Activated T-cell treated with anti-CD3 and anti-CD28 coated beads, Interleukin-2, amount 50 U/mL, for 4 hours (primary cell): Measurements from ENCODE around the gene MICALL1. TPM values are rescaled to one million over a fixed set of nuclear protein-coding genes. Genes with fewer than 3 reads are reported as not detected.

ENCODE experiments used
- ATAC-seq, 2 donors: fragments of 200-7000 bp; cut with Tn5 transposase; one replicate each; pipeline ENCODE4 v1.10.0; 2021
- DNase-seq: peaks from one replicate; pipeline ENCODE4 v3.0.0-alpha.2; 2020
- H3K27me3 Mint-ChIP-seq: one replicate; pipeline ENCODE4 v1.8.0; 2021; ENCODE audit warnings: low read depth, mixed read lengths
- H3K36me3 Mint-ChIP-seq: one replicate; pipeline ENCODE4 v1.8.0; 2022; ENCODE audit warnings: mixed read lengths; ENCODE audit not compliant: insufficient read depth
- H3K4me1 Mint-ChIP-seq: one replicate; pipeline ENCODE4 v1.8.0; 2021; ENCODE audit warnings: low read depth, mixed read lengths
- H3K4me3 Mint-ChIP-seq: one replicate; pipeline ENCODE4 v1.8.0; 2021; ENCODE audit warnings: mild to moderate bottlenecking, moderate library complexity, mixed read lengths
- H3K9me3 Mint-ChIP-seq: one replicate; pipeline ENCODE4 v1.8.0; 2021; ENCODE audit warnings: mixed read lengths
- total RNA-seq, 3 donors: library from RNA; stranded (reverse); gene quantifications; one replicate each; pipeline ENCODE4 v1.2.1, GENCODE V29; 2021

The MICALL1 gene
- total RNA-seq, 3 donors from 2014 or later: 16.0 to 16.2 (median 16.0) TPM

DNA sequence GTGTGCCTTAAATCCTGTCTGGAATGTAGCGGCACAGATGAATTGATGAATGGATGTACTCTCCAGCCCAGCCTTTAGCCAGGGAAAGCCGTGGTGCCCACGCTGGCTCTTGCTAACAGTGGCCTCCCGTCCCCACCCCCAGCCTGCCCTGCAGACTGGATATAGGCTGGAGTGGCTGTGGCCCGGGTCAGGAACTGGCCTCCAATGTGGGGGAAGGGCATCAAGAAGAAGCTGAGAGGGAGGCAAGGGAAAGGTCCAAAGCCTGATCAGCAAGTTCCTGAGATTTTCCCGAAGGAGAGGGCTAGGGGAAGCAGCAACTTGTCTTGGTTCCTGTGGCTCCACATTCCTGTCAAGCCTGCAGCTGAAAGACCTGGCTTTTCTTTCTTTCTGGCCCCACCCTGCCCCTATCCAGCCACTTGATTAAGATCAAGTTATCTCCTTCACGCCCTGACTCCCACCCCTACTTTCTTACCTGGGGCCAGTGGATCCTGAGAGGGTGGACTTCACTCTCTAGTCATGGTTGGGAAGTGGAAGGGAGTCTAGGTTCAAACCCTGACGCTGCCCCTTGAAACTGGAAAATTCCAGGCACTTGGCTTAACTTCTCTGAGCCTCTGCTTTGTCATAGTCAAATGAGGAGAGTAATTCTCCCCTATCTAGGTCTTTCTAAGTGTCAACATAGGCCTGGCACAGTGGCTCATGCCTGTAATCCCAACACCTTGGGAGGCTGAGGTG is 11.0 kb upstream of the MICALL1 start:
- Mint-ChIP-seq H3K9me3 (no peaks in the 10 kb centered on the region), H3K27me3 (no peaks in the 10 kb centered on the region), H3K4me3 (no peak overlapping the region), H3K36me3 (peaks cover 5% of the 10 kb centered on the region), H3K4me1 (peaks cover 18% of the 10 kb centered on the region)
- DNase-seq (no peak), ATAC-seq (no peak)

- H3K9me3 Mint-ChIP-seq: no peaks in the 10 kb centered on the region
- no peaks in the 10 kb centered on the region for H3K27me3 Mint-ChIP-seq
- no peak overlapping the region for H3K4me3 Mint-ChIP-seq
- ATAC-seq (peak; percentile 78 to 83), DNase-seq (no peak)
- peaks cover 18% of the 10 kb centered on the region for H3K4me1 Mint-ChIP-seq
- peaks cover 5% of the 10 kb centered on the region for H3K36me3 Mint-ChIP-seq
These were observed 9.9 kb upstream of the MICALL1 start for GRCh38 chr22:37896181-37896592.

DNA sequence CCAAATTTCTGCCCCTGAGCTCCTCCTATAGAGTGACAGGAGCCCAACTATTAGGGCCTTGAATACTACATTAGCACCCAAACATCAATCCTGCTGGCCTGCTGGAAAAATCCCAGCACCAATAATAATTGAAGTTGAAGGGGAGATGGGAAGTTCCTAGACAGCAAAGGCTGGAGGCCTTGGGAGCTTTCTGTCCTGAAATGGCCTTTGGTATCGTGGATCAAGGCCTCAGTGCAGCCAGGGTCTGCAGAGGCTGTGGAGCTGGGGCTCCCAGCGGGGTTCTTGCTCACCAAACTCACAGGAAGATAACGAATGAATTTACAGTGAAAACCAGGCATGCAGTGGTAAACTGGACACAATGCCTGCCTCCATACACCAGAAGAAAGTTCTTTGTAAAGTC is 9.2 kb upstream of the MICALL1 start:
- Mint-ChIP-seq H3K9me3 (no peaks in the 10 kb centered on the region), H3K4me1 (peaks cover 18% of the 10 kb centered on the region), H3K27me3 (no peaks in the 10 kb centered on the region), H3K4me3 (no peak overlapping the region), H3K36me3 (peaks cover 1% of the 10 kb centered on the region)
- DNase-seq (no peak), ATAC-seq (no peak)

DNA sequence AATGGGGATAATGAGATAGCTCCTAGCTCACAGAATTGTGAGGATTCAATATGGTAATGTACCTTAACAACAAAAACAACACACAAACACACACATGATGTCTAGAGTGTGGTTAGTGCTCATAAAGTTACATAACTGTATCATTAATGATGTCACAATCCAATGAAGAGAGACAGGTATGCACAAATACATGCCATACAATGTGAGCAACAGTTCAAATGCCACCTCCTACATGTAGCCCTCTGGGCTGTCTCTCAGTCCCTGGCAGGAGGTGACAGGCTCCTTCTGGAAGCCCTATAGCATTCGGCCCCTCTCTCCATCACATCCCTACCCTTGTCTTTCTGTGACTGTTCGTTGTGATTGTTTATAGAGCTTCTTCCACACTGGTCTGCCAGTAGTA is 8.3 kb upstream of the MICALL1 start:
- Mint-ChIP-seq H3K9me3 (no peaks in the 10 kb centered on the region), H3K4me3 (no peak overlapping the region), H3K4me1 (peaks cover 18% of the 10 kb centered on the region), H3K27me3 (no peaks in the 10 kb centered on the region), H3K36me3 (no peaks in the 10 kb centered on the region)
- DNase-seq (no peak), ATAC-seq (no peak)

DNA sequence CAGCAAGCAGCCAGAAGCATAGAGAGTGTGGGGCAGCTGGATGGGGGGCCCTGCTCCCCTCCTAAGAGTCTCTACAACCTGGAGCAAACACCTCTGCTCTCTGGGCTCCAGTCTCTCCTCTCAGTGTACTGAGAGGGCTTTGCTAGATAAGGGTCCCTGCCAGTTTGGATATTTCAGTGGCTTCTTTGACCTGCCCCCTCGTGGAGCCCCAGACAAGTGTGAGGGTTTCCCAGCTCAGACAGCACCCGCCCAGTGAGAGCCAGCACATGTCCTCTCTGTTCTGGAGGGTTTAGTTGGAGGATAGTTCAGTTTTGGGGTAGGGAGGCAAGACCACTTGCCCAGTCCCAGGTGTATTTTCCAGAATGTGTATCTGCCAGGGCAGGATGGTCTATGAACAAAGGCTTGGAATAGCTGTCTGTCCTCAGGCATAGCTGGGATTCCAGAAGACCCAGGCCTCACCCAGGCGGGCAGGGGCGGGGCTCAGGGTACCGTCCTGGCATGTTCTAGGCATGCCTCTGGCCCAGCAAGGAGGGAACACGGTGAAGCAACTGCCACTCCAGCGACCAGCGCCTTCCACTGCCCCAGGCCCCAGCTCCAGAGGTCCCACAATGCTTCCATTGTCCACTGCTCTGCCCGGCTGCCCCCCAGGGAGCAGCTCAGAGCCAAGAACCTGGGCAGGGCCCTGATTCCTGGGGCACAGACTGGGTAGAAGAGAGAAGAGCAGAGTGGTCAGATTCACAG is 7.5 kb upstream of the MICALL1 start:
- Mint-ChIP-seq H3K4me3 (no peak overlapping the region), H3K36me3 (no peaks in the 10 kb centered on the region), H3K9me3 (no peaks in the 10 kb centered on the region), H3K4me1 (peaks cover 18% of the 10 kb centered on the region), H3K27me3 (no peaks in the 10 kb centered on the region)
- ATAC-seq (no peak), DNase-seq (no peak)

DNA sequence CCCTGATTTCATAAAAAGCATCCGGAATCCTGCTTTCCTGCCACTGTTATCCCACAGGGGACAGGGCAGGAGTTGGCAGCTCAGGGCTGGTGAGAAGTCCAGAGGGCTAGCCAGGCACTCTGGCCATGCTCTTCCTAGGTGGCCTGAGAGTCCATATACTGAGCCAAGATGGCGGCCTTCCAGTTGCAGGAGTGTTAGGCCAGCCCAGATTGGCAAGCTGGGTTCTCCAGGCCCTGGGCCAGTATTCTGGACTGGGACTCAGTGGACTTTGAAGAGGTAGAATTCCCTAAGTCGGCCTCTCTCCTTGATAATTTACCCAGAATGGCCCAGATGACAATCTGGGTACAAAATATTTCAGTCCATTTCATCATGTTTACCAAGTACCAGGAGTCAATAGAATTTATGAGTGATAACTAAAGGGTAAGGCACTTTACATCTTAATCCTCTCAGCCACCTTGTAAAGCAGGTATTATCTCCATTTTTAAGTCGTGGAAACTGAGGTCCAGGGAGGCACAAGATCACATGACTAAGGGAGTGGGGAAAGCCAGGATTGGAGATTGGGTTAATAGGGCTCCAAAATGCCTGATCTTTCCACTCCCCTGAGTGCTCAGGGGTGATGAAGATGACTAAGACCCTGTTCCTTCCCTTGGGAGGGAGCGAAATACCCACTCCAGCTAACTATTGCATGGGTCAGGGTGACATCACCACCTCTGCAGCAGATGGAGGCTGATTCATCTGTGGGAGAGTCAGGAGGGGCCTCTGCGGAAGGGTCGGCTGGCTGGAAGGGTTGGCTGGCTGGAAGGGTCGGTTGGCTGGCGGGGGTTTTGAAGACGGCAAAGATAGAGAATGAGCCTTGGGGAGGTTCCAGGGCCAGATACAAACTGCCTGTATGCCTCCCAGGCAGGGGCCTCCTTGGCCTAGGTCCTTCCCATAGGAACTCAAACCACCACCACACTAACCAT is 1.2 kb upstream of the MICALL1 start:
- H3K4me1 Mint-ChIP-seq: peaks cover 27% of the 10 kb centered on the region
- peak overlapping the region; percentile 79 for H3K4me3 Mint-ChIP-seq
- no peaks in the 10 kb centered on the region for H3K9me3 Mint-ChIP-seq
- H3K36me3 Mint-ChIP-seq: no peaks in the 10 kb centered on the region
- no peak for DNase-seq
- no peaks in the 10 kb centered on the region for H3K27me3 Mint-ChIP-seq
- ATAC-seq: no peak

GRCh38 chr22:37906364-37907008 is 389 bp downstream of the MICALL1 start:
- Mint-ChIP-seq H3K27me3 (no peaks in the 10 kb centered on the region), H3K36me3 (no peaks in the 10 kb centered on the region), H3K4me1 (peaks cover 33% of the 10 kb centered on the region), H3K4me3 (peak overlapping the region; percentile 80), H3K9me3 (no peaks in the 10 kb centered on the region)
- DNase-seq (no peak), ATAC-seq (peak; percentile 49 to 51)

DNA sequence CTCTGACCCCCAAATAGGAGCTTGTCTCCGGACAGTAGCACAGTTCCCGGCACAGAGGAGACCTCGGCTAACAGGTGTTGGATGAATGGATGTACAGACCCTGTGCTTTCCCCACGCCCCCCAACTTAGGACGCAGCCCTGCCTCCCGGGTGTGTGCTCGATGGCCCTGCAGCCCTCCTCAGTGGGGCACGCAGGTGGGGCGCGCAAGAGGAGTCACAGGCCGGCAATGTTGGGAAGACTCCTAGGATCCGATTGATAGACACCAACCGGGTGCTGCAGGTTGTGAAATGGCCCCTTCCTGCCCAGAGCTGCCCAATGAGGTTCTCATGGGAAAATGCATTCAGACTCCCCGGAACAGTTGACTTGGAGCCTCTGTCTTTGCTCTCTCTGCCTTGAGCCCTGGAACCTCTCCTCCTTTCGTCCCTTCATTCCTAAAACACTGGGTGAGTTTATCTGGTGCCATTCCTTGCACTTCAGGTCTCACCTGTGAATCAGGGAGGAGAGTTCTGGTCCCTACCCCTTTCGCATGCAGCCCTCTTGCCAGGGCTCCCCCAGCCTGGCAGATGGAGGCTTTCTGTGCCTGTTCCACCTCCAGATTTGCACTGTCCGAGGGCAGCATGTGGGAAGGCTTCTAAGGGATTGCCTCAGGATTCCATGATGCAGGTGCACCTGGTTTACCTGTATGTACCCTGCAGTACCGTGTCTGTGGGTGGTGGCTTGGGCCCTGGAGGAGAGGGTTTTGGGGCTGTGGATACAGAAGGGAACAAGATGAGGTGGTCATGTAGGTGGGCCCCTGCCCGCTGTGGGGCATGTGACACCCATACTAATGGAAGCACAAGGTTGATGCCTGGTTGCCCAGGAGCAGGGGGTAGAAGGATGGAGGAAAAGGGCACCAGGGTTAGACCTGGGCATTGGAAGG is 1.2 kb downstream of the MICALL1 start:
- Mint-ChIP-seq H3K27me3 (no peaks in the 10 kb centered on the region), H3K4me1 (peaks cover 35% of the 10 kb centered on the region), H3K36me3 (no peaks in the 10 kb centered on the region), H3K4me3 (peak overlapping the region; percentile 80), H3K9me3 (no peaks in the 10 kb centered on the region)
- ATAC-seq (no peak), DNase-seq (no peak)

- Mint-ChIP-seq H3K27me3 (no peaks in the 10 kb centered on the region), H3K36me3 (no peaks in the 10 kb centered on the region), H3K4me1 (peaks cover 34% of the 10 kb centered on the region), H3K9me3 (no peaks in the 10 kb centered on the region), H3K4me3 (no peak overlapping the region)
- no peak for ATAC-seq
- no peak for DNase-seq
These were observed 3.7 kb downstream of the MICALL1 start for GRCh38 chr22:37909766-37910165.

GRCh38 chr22:37910890-37911672 is 5.0 kb downstream of the MICALL1 start:
- no peak for ATAC-seq
- H3K27me3 Mint-ChIP-seq: no peaks in the 10 kb centered on the region
- no peaks in the 10 kb centered on the region for H3K9me3 Mint-ChIP-seq
- DNase-seq: no peak
- H3K4me3 Mint-ChIP-seq: no peak overlapping the region
- peaks cover 26% of the 10 kb centered on the region for H3K4me1 Mint-ChIP-seq
- H3K36me3 Mint-ChIP-seq: no peaks in the 10 kb centered on the region

DNA sequence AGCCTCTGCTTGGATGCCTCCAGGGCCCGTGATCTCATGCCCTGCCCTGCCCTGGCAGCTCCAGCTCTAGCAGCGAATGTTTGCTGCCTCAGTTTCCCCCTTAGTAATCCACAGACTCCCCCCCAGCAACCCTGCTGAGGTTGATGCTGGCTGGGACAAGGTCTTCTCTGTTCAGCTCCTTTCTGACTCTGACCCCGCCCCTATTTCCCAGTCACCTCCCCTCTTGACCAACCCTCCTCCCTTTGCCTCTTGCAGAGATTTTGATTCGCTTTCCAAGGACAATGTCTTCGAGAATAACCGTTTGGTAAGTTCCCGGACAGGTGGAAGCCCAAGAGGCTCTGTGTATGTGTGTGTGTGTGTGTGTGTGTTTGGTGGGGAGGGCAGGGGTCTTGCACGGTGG is 5.6 kb downstream of the MICALL1 start:
- Mint-ChIP-seq H3K27me3 (no peaks in the 10 kb centered on the region), H3K36me3 (peaks cover 2% of the 10 kb centered on the region), H3K9me3 (no peaks in the 10 kb centered on the region), H3K4me3 (no peak overlapping the region), H3K4me1 (peaks cover 26% of the 10 kb centered on the region)
- ATAC-seq (no peak), DNase-seq (no peak)

- DNase-seq (no peak), ATAC-seq (peak; percentile 15 to 23)
- H3K9me3 Mint-ChIP-seq: no peaks in the 10 kb centered on the region
- H3K36me3 Mint-ChIP-seq: peaks cover 2% of the 10 kb centered on the region
- no peaks in the 10 kb centered on the region for H3K27me3 Mint-ChIP-seq
- peaks cover 21% of the 10 kb centered on the region for H3K4me1 Mint-ChIP-seq
- H3K4me3 Mint-ChIP-seq: no peak overlapping the region
These were observed 6.1 kb downstream of the MICALL1 start for GRCh38 chr22:37912171-37912570.
